Stimulated activated CD4-positive, alpha-beta T cell treated with anti-CD3 and anti-CD28 coated beads, Interleukin-1b, Interleukin-23, amount 100 ng/mL, for 1 hour (primary cell): Measurements from ENCODE around the gene UTP14C.
"Not testable (repeated sequence)": the region's sequence is repeated elsewhere in the genome, so short reads cannot be mapped to it uniquely, and the experiment has no call there.

Source experiments
- DNase-seq, 2 donors: peaks; one replicate each; pipeline ENCODE4 v3.0.0-alpha.2; 2020; ENCODE audit warnings: low read depth in 2 of 2

UTP14C gene

GRCh38 chr13:52043675-52044074 lies 19.2 kb downstream of the UTP14C start:
- no peak for DNase-seq

DNA sequence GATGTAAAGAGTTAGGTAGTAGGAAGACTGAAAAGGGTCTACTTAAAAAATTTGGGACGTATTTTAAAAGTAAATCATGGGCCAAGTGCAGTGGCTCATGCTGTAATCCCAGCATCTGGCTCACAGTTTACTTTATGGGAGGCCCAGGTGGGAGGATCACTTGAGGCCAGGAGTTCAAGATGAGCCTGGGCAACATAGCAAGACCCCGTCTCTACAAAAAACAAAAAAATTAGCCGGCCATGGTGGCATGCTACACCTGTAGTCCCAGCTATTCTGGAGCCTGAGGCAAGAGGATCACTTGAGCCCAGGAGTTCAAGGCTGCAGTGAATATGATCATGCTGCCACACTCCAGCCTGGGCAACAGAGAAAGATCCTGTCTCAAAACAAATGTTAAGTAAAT lies 23.0 kb downstream of the UTP14C start:
- no peak for DNase-seq

DNA sequence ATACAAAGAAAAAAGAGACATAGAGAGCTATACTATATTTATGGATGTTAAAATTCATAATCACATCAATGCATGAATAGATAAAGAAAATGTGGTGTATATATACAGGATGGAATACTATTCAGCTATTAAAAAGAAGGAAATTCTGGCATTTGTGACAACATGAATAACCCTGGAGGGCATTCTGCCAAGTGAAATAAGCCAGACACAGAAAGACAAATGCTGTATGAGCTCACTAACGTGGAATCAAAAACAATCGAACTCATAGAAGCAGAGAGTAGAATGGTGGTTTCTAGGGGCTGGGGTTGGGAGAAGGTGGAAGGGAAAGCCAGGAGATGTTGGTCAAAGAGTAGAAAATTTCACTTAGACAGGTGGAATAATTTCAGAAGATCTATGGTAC lies 24.0 kb downstream of the UTP14C start:
- DNase-seq: no peak

DNA sequence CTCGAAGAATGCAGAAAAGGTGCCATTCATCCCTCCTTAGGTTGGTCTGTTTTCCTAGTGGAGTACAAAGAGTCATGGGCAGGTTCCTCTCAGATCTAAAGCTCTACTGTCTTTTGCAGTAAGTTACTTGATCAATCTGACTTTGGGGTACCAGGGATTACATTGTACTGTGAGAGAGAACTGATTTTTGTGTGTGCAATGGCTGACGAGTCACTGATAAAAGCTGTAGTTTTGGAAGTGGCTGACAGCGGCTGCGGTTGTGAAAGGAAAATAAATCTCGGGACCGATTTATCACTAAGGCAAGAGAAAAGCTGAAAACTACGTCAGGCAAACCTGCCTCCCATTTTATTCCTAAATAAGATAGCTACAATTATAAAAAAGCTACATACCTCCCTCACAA lies 26.9 kb downstream of the UTP14C start:
- no peak for DNase-seq

GRCh38 chr13:52053460-52053859 lies 29.0 kb downstream of the UTP14C start:
- no peak for DNase-seq

GRCh38 chr13:52061064-52061463 lies 36.6 kb downstream of the UTP14C start:
- not testable (repeated sequence) for DNase-seq

DNA sequence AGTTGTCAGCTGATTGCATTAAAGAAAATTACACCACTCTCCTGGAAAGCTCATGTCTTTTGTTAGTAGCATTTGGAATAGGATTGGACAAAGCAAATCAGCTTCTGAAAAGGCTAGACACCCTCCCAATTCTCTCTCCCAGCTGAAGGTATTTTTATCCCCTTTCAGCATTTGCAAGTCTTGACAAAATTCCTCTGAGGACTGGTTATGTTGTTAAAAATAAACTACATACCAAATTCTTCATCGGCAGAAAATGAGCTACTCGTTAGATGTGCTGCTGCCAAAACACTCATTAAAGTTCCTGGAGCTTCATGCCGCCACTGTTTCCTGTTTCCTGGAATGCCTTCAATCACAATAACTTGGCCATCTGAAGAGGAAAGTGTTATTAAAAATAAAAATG lies 37.1 kb downstream of the UTP14C start:
- no peak for DNase-seq

DNA sequence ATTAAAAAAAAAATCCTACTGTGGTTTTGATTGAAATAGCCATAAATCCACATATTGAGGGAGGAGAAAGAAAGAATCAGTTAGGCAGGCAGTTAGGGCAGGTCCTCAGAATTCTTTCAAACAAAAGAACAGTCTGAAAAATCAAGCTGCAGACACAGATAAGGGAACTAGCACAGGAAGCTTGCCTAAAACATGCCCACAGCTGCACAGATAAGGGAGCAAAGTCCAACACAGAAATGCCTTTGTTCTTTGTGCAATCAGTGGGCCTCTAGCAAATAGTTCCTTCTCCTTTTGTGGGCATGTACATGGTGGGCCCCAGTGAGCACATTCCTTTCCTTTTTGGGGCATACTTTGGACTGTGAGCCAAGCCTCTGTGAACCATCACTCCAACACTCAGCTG lies 42.7 kb downstream of the UTP14C start:
- DNase-seq: no peak

GRCh38 chr13:52070929-52071523 lies 46.5 kb downstream of the UTP14C start:
- no peak for DNase-seq
